Endodermal cell (in vitro differentiated cells): ENCODE data around the gene RAB27B. TPM values are rescaled to one million over a fixed set of nuclear protein-coding genes. Genes with fewer than 3 reads are reported as not detected.

Experiments used
- DNase-seq: peaks from one replicate; pipeline ENCODE4 v3.0.0-alpha.2; 2017
- H3K27ac ChIP-seq: 2 replicates; pipeline ENCODE4 v1.5.1; 2013; ENCODE audit warnings: mild to moderate bottlenecking, low read depth, low read length, moderate library complexity
- H3K27me3 ChIP-seq: 2 replicates; pipeline ENCODE4 v1.6.1; 2013; ENCODE audit warnings: mild to moderate bottlenecking, low read length, moderate library complexity; ENCODE audit not compliant: insufficient read depth, control insufficient read depth, poor library complexity, severe bottlenecking
- H3K36me3 ChIP-seq: 2 replicates; pipeline ENCODE4 v1.7.0; 2013; ENCODE audit warnings: mild to moderate bottlenecking, low read length, moderate library complexity; ENCODE audit not compliant: control insufficient read depth, insufficient read depth
- H3K4me1 ChIP-seq: one replicate; pipeline ENCODE4 v1.7.0; 2013; ENCODE audit warnings: low read length; ENCODE audit not compliant: control insufficient read depth, insufficient read depth
- H3K4me3 ChIP-seq: 2 replicates; pipeline ENCODE4 v1.5.1; 2013; ENCODE audit warnings: mild to moderate bottlenecking, low read length, moderate library complexity
- H3K9ac ChIP-seq: 2 replicates; pipeline ENCODE4 v1.6.1; 2013; ENCODE audit warnings: mild to moderate bottlenecking, low read length, moderate library complexity; ENCODE audit not compliant: poor library complexity, severe bottlenecking; ENCODE audit errors: extremely low read depth
- H3K9me3 ChIP-seq: 2 replicates; pipeline ENCODE4 v1.6.1; 2013; ENCODE audit warnings: mild to moderate bottlenecking, low read length, moderate library complexity; ENCODE audit not compliant: control insufficient read depth
- H3K27ac Mint-ChIP-seq: 2 replicates; pipeline ENCODE4 v1.8.0; 2020; ENCODE audit warnings: mixed read lengths
- H3K27me3 Mint-ChIP-seq: 2 replicates; pipeline ENCODE4 v1.8.0; 2021; ENCODE audit warnings: mild to moderate bottlenecking, mixed read lengths; ENCODE audit not compliant: insufficient read depth
- H3K36me3 Mint-ChIP-seq: 2 replicates; pipeline ENCODE4 v1.8.0; 2020; ENCODE audit warnings: low read depth, mixed read lengths
- H3K4me1 Mint-ChIP-seq: 2 replicates; pipeline ENCODE4 v1.8.0; 2020; ENCODE audit warnings: mixed read lengths
- H3K4me3 Mint-ChIP-seq: 2 replicates; pipeline ENCODE4 v1.8.0; 2020; ENCODE audit warnings: mild to moderate bottlenecking, moderate library complexity, mixed read lengths
- H3K9me3 Mint-ChIP-seq: 2 replicates; pipeline ENCODE4 v1.8.0; 2020; ENCODE audit warnings: mild to moderate bottlenecking, mixed read lengths
- WGBS, 2 experiments: methylation state at CpG; one replicate each; pipeline versions ENCODE4 v1.1.5 to v1.1.7; 2013; ENCODE audit warnings: missing lambda C conversion rate in 2 of 2, mixed read lengths in 1 of 2; ENCODE audit not compliant: insufficient coverage in 1 of 2, insufficient read length in 1 of 2; 5-methylcytosine and 5-hydroxymethylcytosine counted together
- total RNA-seq, 2 donors: library from RNA; stranded (reverse); fragmentation: NEBNext Ultra II Directional in 1 of 2; extraction: Animal tissue kit (Norgen Biotek cat#: 25700) in 1 of 2; gene quantifications; 2 replicates in 1 of 2; 3 replicates in 1 of 2; pipeline ENCODE4 v1.2.1, GENCODE V29; 2021
- TF ChIP-seq, protein P1 (sequence below): fragments of 200-600 bp; sonication (generic); conservative IDR thresholded peaks from 2 replicates; pipeline ENCODE4 v1.5.0; 2021; ENCODE audit warnings: antibody characterized with exemption, mild to moderate bottlenecking

The RAB27B gene
- total RNA-seq, 2 donors from 2014 or later = 0.40 to 0.99 TPM

GRCh38 chr18:54801374-54801773, 26.9 kb upstream of the RAB27B start:
- Histone ChIP-seq H3K9ac (no peak overlapping the region), H3K9me3 (no peaks in the 10 kb centered on the region), H3K36me3 (no peaks in the 10 kb centered on the region), H3K27ac (no peak overlapping the region), H3K4me1 (no peaks in the 10 kb centered on the region), H3K27me3 (no peaks in the 10 kb centered on the region), H3K4me3 (no peak overlapping the region)
- TF ChIP-seq, protein P1, sequence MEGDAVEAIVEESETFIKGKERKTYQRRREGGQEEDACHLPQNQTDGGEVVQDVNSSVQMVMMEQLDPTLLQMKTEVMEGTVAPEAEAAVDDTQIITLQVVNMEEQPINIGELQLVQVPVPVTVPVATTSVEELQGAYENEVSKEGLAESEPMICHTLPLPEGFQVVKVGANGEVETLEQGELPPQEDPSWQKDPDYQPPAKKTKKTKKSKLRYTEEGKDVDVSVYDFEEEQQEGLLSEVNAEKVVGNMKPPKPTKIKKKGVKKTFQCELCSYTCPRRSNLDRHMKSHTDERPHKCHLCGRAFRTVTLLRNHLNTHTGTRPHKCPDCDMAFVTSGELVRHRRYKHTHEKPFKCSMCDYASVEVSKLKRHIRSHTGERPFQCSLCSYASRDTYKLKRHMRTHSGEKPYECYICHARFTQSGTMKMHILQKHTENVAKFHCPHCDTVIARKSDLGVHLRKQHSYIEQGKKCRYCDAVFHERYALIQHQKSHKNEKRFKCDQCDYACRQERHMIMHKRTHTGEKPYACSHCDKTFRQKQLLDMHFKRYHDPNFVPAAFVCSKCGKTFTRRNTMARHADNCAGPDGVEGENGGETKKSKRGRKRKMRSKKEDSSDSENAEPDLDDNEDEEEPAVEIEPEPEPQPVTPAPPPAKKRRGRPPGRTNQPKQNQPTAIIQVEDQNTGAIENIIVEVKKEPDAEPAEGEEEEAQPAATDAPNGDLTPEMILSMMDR = no peak
- Mint-ChIP-seq H3K27ac (no peak overlapping the region), H3K4me3 (no peak overlapping the region), H3K9me3 (no peaks in the 10 kb centered on the region), H3K27me3 (no peaks in the 10 kb centered on the region), H3K36me3 (no peaks in the 10 kb centered on the region), H3K4me1 (peaks cover 4% of the 10 kb centered on the region)
- no peak for DNase-seq
- WGBS, 2 experiments = 86% methylated on average over 1 of the region's 1 CpG; no CpG with 5 or more reads in 1 of the 2 experiments

DNA sequence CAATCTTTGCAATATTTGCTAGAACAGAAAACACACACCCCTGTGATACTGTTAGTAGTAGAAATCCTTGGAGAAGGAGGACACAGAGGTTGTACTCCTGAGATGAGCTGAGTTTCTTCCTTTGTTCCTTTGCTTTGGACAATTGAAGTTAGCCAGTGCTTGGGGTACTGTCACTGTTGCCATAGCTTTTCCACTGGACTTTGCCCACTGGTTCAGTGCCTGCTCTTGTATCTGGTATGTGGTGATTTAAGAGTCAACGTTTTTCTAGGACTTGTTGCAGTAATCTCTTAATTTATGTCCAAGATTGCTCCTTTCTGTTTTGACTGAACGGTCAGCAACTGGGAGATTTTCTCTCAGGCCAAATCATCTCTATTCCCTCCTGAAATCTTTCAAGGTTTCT, 26.1 kb upstream of the RAB27B start:
- Mint-ChIP-seq H3K27ac (no peak overlapping the region), H3K36me3 (no peaks in the 10 kb centered on the region), H3K4me1 (peaks cover 4% of the 10 kb centered on the region), H3K27me3 (no peaks in the 10 kb centered on the region), H3K4me3 (no peak overlapping the region), H3K9me3 (no peaks in the 10 kb centered on the region)
- H3K4me3 ChIP-seq = no peak overlapping the region
- H3K9me3 ChIP-seq = no peaks in the 10 kb centered on the region
- H3K9ac ChIP-seq = no peak overlapping the region
- TF ChIP-seq, protein P1 = no peak
- no peaks in the 10 kb centered on the region for H3K4me1 ChIP-seq
- no peak for DNase-seq
- no peaks in the 10 kb centered on the region for H3K36me3 ChIP-seq
- 83 to 87% methylated on average over 1 to 2 of the region's 2 CpGs for WGBS, 2 experiments
- no peaks in the 10 kb centered on the region for H3K27me3 ChIP-seq
- H3K27ac ChIP-seq = no peak overlapping the region

GRCh38 chr18:54802686-54803395, 25.4 kb upstream of the RAB27B start:
- Histone ChIP-seq H3K27ac (no peak overlapping the region), H3K27me3 (no peaks in the 10 kb centered on the region), H3K4me3 (no peak overlapping the region), H3K36me3 (no peaks in the 10 kb centered on the region), H3K9ac (no peak overlapping the region), H3K4me1 (no peaks in the 10 kb centered on the region), H3K9me3 (no peaks in the 10 kb centered on the region)
- H3K9me3 Mint-ChIP-seq = no peaks in the 10 kb centered on the region
- H3K4me1 Mint-ChIP-seq = peaks cover 4% of the 10 kb centered on the region
- no peak for DNase-seq
- no peaks in the 10 kb centered on the region for H3K27me3 Mint-ChIP-seq
- H3K36me3 Mint-ChIP-seq = no peaks in the 10 kb centered on the region
- H3K27ac Mint-ChIP-seq = no peak overlapping the region
- TF ChIP-seq, protein P1 = no peak
- H3K4me3 Mint-ChIP-seq = no peak overlapping the region
- WGBS, 2 experiments = 87% methylated on average over 1 of the region's 2 CpGs; no CpG with 5 or more reads in 1 of the 2 experiments
